IPS-15b (cell line): ENCODE results near the gene PRDM16.

Source experiments
- H3K27me3 ChIP-seq: one replicate; pipeline ENCODE4 v1.6.1; 2013; ENCODE audit warnings: low read length; ENCODE audit not compliant: control insufficient read depth, insufficient read depth
- H3K36me3 ChIP-seq: one replicate; pipeline ENCODE4 v1.6.1; 2013; ENCODE audit warnings: low read length; ENCODE audit not compliant: control insufficient read depth, insufficient read depth
- H3K4me1 ChIP-seq: one replicate; pipeline ENCODE4 v1.6.1; 2013; ENCODE audit warnings: mild to moderate bottlenecking, low read length; ENCODE audit not compliant: control insufficient read depth, insufficient read depth
- H3K4me3 ChIP-seq: one replicate; pipeline ENCODE4 v1.5.1; 2013; ENCODE audit warnings: low read depth, low read length
- H3K9ac ChIP-seq: one replicate; pipeline ENCODE4 v1.6.1; 2013; ENCODE audit warnings: low read depth, mild to moderate bottlenecking, low read length
- H3K9me3 ChIP-seq: one replicate; pipeline ENCODE4 v1.6.1; 2013; ENCODE audit warnings: mild to moderate bottlenecking, low read length; ENCODE audit not compliant: control insufficient read depth, insufficient read depth

The PRDM16 gene

DNA sequence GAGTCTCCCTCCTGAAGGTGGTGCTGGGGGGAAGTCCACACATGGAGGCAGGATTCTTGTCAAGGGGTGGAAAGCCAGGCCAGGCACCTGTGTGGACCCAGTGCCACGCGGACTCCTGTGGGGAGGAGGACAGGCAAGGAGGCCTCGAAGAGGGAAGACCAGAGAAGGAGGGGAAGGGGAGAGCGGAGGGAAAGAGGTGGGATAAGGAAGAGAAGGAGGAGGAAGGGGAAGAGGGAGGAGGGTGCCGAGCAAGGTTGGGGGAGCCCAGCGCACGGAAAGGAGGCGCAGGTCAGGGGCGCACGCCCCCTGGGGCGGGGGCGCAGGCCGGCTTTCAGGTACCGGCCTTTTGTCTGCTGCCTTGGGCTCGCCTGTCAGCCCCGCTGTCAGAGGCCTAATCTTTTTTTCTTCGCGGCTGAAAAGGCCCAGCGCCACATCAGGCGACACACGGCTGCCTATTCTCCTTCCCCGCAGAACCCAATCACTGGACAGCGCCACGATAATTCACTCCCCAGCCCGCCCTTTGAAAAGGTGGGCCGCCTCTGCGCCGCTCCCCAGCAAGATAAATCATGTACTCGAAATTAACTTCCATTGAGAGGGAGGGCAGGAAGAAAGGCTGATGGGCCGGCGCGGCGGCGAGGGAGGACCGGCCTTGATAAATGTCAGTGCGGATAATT is 42.5 kb downstream of the PRDM16 start:
- H3K9ac ChIP-seq = no peak overlapping the region
- no peak overlapping the region for H3K4me3 ChIP-seq
- no peaks in the 10 kb centered on the region for H3K36me3 ChIP-seq
- no peaks in the 10 kb centered on the region for H3K27me3 ChIP-seq
- H3K9me3 ChIP-seq = no peaks in the 10 kb centered on the region
- no peaks in the 10 kb centered on the region for H3K4me1 ChIP-seq

DNA sequence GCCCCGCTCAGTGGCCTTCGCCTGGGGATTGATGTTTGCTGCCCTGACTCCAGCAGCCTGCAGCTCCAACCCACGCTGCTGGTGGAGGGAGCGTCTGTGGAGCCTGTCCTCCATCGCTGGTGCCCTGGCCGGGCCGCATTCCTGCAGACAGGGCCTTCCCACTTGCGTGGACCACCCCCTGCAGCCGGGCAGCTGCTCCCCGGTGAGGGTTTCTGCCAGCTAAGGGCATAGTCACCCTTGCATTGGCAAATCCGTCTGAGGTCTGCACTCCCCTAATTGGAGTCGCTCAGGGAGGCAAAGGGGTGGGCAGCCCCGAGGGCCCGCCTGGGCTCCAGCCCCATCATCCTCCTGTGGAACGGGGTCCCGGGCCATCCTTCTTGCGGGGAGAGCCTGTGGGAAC is 43.5 kb downstream of the PRDM16 start:
- no peak overlapping the region for H3K4me3 ChIP-seq
- no peaks in the 10 kb centered on the region for H3K36me3 ChIP-seq
- no peak overlapping the region for H3K9ac ChIP-seq
- no peaks in the 10 kb centered on the region for H3K9me3 ChIP-seq
- no peaks in the 10 kb centered on the region for H3K4me1 ChIP-seq
- no peaks in the 10 kb centered on the region for H3K27me3 ChIP-seq

DNA sequence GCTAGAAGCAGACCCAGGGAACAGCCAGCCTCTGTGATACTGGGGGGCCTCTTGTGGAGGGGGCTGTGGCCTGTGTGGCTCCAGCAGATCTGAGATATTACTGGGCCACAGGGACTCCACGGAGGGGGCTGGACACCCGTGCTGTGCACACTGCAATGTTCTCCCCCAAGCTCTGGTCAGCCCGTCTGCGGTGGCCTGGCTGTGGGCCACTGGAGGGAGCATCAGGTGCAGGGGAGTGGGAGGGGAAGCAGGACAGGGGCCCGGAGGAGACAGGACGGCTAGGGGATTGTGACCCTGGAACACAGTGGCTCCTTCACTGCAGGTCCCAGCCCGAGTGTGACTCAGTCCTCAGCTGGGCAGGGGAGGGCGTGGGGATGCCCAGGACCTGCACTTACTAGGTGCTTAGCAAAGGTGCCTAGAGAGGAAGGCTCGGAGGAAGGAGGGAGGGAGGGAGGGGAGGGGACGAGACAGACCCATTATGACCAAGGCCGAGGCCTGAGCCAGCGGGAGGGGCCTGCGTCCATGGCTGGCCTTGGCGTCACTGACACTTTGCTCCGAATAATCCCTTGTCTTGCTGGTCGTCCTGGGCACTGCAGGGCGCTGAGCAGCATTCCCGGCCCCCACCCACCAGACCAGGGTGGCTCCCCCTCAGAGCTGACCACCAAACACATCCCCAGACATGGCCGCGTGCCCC is 44.2 kb downstream of the PRDM16 start:
- Histone ChIP-seq H3K9me3 (no peaks in the 10 kb centered on the region), H3K36me3 (no peaks in the 10 kb centered on the region), H3K4me3 (no peak overlapping the region), H3K27me3 (no peaks in the 10 kb centered on the region), H3K4me1 (no peaks in the 10 kb centered on the region), H3K9ac (no peak overlapping the region)

DNA sequence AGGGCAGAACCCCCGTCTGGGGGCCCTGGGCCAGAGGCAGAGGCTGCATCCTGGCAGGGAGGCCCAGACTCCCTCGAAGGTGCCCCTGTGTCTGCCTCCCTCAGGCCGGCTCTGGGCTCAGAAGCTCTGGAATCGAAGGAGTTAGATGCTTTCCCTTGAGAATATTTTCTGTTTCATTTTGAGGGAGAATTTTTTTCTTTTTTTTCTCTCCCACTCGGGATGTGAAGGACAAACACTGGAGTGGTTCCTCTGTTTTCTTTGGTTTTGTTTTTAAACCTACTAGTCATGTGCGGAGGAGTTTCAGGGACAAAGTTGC is 44.7 kb downstream of the PRDM16 start:
- Histone ChIP-seq H3K9ac (no peak overlapping the region), H3K36me3 (no peaks in the 10 kb centered on the region), H3K27me3 (no peaks in the 10 kb centered on the region), H3K9me3 (no peaks in the 10 kb centered on the region), H3K4me1 (no peaks in the 10 kb centered on the region), H3K4me3 (no peak overlapping the region)

DNA sequence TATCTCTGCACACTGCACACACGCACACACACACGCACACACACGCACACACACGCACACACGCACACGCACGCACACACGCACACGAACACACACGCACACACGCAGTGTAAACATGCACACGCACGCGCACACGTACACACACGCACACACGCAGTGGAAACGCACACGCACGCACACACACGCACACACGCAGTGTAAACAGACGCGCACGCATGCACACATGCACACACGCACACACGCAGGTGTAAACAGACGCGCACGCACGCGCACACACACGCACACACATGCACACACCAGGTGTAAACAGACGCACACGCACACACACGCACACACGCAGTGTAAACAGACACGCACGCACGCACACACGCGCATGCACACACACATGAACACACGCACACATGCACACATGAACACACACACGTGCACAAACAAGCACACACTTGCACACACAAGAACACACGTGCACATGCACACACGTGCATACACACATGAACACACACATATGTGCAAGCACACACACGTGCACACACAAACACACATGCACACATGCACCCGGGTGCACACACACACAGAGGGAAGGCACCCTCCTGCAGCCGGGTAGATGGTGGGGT is 45.2 kb downstream of the PRDM16 start:
- H3K36me3 ChIP-seq = no peaks in the 10 kb centered on the region
- no peak overlapping the region for H3K9ac ChIP-seq
- H3K4me3 ChIP-seq = no peak overlapping the region
- H3K27me3 ChIP-seq = no peaks in the 10 kb centered on the region
- no peaks in the 10 kb centered on the region for H3K9me3 ChIP-seq
- no peaks in the 10 kb centered on the region for H3K4me1 ChIP-seq

DNA sequence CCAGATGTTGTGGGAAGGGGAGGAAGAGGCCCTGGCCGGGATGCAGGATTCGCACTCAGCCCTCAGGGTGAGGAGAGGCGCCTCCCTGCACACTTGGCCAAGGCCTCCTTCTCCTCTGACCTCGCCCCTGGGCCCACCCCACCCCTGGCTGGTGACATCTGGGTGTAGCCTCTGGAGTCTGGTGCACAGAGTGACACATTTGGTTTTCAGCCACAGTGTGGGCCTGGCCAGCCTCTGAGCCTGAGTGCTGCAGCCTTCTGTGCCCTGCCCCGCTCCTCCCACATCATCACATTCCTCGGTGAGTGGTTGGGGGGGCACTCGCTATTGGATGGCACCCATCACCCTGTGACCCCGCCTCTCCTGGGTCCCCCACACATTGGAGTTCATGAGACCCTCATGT is 45.8 kb downstream of the PRDM16 start:
- no peak overlapping the region for H3K4me3 ChIP-seq

DNA sequence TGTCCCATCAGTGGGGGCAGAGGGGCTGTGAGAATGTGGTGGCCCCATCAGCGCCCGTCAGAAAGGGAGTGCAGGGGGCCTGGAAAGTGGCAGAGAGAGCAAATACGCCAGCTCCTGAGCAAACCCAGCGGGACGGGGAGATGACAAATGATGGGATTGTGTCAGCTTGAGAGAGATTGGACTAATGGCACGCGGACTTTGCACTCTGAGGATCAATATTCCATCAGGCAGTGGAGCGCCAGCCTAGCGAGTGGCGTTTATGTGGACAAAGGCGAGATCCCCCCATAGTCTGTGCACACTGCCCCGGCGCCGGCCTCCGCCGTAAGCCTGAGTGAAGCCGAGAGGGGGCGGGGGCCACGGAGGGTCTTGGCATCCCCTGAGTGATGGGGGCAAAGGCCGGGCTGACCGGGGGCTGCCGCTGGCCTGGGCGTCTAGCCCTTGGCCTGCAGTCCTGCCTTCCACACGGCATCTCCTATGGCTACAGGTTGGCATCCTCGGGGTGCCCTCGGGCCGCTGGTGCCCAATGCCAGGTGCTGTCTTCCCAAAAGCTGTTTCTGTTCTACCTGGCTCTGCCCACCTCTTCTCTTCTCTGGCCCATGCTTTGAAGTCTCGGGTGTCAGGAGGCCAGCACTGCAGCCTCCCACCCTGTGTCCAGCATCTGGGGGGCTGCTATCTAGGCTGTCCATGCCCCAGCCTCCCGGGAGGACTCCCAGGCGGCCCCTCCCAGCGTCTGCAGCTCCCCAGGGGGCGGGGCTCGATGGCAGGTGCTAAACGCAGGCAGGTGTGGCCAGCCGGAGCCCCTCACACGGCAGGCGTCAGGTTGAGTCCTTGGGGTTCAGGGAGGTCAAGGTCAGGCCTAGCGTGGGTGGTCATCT is 46.5 kb downstream of the PRDM16 start:
- H3K36me3 ChIP-seq = no peaks in the 10 kb centered on the region
- H3K4me3 ChIP-seq = no peak overlapping the region
- no peaks in the 10 kb centered on the region for H3K4me1 ChIP-seq
- no peak overlapping the region for H3K9ac ChIP-seq
- H3K9me3 ChIP-seq = no peaks in the 10 kb centered on the region
- no peaks in the 10 kb centered on the region for H3K27me3 ChIP-seq

More for the DNA sequence above, 45.8 kb downstream of the PRDM16 start:
- Histone ChIP-seq H3K27me3 (no peaks in the 10 kb centered on the region), H3K9ac (no peak overlapping the region), H3K4me1 (no peaks in the 10 kb centered on the region), H3K36me3 (no peaks in the 10 kb centered on the region), H3K9me3 (no peaks in the 10 kb centered on the region)

DNA sequence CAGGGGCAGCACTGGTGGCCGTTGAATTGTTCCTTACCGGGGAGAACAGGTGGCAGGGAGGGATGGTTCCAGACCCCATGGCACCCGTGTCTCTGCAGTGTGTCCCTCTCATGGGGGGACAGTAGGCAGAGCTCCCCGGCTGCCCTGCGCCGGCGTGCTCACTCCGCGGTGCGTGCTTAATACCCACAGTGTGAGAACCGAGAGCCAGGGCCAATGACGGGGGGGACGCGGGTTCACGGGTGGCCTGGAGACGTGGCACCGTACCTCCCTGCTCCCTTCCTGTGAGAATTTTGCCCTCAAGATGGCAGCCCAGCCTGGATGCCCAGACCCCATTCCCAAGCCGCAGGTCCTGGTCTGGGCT is 47.1 kb downstream of the PRDM16 start:
- H3K9me3 ChIP-seq = no peaks in the 10 kb centered on the region
- no peak overlapping the region for H3K9ac ChIP-seq
- H3K27me3 ChIP-seq = no peaks in the 10 kb centered on the region
- H3K4me3 ChIP-seq = no peak overlapping the region
- H3K4me1 ChIP-seq = no peaks in the 10 kb centered on the region
- no peaks in the 10 kb centered on the region for H3K36me3 ChIP-seq

DNA sequence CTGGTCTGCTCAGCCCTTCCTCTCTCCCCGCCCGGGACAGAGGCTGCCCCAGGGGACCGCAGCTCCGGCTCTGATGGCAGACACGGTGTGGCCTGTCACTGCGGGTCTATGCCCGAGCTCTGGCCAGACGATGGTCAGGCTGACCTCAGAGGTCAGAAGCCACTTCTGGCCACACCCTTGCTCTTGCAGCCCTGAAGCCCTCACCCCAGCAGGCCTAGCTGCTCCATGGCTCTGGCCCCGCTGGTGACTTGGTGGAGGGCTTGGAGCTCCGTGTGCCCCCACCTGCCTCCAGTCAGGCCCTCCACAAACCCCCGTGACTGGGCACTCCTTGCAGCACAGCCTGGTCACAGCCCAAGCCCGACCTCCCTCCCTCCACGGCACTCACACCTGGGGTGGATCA is 47.6 kb downstream of the PRDM16 start:
- Histone ChIP-seq H3K9ac (no peak overlapping the region), H3K9me3 (no peaks in the 10 kb centered on the region), H3K27me3 (no peaks in the 10 kb centered on the region), H3K4me3 (no peak overlapping the region), H3K4me1 (no peaks in the 10 kb centered on the region), H3K36me3 (no peaks in the 10 kb centered on the region)

DNA sequence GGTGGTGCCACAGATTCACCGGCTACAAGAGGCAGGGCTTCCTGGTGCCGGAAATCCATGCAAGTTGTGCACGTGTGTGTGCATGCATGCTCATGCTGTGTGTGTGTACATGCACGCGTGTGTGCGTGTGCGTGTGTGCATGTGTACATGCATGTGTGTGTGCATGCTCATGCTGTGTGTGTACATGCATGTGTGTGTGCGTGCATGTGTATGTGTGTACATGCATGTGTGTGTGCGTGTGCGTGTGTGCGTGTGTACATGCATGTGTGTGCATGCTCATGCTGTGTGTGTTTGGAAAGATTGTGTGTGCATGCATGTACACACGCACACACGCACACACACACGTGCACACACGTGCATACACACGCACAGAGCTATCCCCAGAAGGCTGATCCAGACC is 48.9 kb downstream of the PRDM16 start:
- Histone ChIP-seq H3K36me3 (no peaks in the 10 kb centered on the region), H3K4me1 (no peaks in the 10 kb centered on the region), H3K27me3 (no peaks in the 10 kb centered on the region), H3K9ac (no peak overlapping the region), H3K9me3 (no peaks in the 10 kb centered on the region), H3K4me3 (no peak overlapping the region)

DNA sequence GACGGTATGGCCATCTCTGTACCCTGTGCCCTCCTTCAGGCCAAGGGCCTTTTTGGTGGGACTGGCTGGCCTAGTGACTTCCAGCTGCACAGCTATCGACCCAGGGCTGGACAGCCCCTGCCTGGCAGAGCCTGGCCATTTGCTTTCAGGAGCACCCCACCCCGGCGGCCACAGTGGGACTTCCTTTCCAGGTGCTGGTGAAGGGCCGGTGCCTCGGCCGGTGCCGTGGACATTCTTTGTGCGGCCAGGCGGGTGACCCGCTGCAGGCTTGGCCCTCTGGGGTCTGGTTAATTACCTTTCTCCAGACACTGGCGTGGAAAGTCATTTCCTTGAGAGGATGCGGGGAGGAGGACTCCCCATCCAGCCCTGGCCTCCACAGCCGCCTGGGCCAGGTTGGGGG is 50.1 kb downstream of the PRDM16 start:
- no peaks in the 10 kb centered on the region for H3K27me3 ChIP-seq
- no peaks in the 10 kb centered on the region for H3K36me3 ChIP-seq
- H3K4me3 ChIP-seq = no peak overlapping the region
- H3K9me3 ChIP-seq = no peaks in the 10 kb centered on the region
- H3K4me1 ChIP-seq = no peaks in the 10 kb centered on the region
- no peak overlapping the region for H3K9ac ChIP-seq
